ENCODE results near the gene DPYSL3.

The DPYSL3 gene

DNA sequence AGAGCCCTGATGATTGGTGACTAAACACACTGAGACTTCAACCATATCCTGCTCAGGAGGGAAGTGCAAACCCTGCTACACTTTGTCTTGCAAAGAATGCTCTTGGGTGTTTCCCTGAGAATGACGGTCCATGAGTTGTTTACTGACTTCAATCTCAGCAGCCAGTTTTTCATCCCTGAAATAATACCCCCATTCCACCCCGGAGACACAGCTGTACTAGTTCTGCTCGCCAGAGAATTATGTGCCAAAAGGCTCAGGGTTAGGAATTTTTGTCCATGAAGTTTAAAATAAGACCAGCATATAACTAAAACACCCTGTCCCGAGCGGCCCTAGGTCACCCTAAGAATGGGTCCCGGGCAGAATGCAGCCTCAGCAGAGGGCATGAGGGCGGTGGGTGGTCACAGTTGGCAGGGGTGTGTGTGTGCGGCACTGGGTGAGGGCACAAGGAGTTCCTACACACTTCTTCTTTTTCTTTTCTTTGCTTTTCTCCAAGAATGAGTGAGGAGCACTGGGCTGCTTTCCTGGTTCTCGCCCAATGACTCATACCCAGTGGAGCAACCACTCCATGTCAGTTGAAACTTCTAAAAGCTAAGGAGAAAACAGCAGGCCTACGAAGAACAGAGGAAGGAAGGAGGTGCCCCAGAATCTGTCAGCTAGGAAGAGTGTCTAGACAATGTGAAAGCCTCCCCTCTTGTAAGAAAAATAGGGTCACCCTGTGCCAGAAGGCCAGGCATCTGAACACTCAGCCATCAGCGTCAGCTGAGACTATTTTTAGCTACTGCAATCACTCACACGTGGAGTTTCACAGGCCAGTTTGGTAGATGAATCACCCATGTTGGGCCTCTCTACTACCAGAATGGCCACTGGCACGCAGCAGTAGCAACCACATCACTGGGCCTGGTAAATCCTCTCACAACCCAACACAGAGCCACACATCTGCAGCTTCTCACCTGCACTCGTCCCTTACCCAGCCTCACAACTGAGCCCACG lies 105.9 kb downstream of the DPYSL3 start:
- DNase-seq (ENCODE audit: low read depth), result no peak

DNA sequence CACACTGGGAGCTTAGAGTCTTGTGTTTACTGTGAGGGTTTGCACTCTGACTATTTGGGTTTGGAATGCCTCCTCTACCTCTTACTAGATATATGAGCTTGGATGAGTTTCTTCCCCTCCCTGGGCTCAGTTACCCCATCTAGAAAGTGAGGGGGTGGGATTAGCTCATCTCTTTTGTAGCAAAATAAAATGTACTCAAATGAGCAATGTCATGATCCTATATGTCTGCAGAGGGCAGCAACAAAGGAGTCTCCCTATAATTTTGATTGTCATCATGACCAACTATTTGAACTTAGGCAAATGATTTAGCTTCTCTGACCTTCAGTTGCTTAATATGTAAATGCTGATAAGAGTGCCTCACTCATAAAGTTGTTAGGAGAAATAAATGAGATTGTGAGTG lies 109.0 kb downstream of the DPYSL3 start:
- no peak for DNase-seq (ENCODE audit: low read depth)

DNA sequence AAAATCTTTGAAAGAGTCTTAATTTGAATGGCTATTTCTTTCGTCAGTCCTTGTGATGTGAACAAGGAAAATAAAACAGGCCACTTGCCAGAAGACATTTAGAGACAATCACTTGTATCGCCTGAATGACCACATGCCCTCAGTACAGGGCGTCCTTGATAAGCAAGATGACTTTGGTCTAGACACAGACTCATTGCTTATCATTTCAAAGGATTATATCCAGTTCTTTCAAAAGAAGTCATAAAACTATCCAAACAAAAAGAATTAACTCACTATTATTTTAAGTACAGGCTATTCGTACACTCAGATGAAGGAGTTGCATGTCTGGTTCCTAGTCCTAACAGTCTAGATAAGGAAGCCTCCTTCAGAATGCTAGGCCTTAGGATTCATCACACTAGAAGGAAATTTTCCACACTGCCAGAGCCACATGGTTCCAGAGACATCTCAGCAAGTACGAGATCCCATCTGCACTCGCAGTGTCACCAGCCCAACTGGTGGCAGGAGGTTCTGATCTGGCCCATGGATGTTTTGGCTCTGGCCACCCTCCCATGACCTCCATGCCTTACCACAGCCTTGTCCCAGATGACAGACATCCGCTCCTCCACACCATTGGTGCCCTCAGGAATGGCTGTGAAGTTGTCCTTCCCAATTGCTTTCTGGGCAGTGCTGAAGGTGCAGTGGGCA lies 109.6 kb downstream of the DPYSL3 start:
- no peak for DNase-seq (ENCODE audit: low read depth)

DNA sequence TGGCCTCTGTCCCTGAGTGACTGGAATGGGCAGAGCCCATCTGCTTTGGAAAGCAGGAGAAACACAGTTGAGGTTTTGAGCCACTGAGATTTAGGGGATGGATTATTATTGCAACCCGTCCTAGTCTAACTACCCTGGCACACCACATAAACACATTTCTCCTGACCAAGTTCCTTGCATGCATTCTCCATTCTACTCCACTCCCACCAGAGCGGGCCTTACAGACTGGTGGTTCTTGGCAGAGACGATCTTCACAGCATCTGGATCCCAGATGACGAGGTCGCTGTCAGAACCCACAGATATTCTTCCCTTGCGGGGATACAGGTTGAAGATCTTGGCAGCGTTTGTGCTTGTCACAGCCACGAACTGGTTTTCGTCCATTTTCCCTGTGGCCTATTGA lies 111.0 kb downstream of the DPYSL3 start:
- DNase-seq (ENCODE audit: low read depth), result no peak

DNA sequence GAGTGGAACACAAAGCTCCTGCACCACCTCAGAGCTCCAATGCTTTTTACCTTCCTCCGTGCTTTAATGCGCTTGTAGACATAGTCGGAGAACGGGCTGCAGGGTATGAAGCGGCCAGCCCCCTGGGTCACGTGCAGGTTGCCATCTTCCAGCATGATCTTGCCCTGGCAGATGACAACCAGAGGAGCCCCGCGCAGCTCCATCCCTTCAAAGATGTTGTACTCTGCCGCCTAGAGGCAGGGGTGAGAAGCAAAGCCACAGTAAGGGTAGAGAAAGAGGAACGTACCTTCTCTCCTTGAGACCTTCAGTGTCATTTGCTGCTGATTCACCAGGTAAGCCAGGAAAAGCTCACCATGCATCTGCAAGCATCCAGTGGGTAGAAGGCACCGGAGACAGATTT lies 112.3 kb downstream of the DPYSL3 start:
- no peak for DNase-seq (ENCODE audit: low read depth)

DNA sequence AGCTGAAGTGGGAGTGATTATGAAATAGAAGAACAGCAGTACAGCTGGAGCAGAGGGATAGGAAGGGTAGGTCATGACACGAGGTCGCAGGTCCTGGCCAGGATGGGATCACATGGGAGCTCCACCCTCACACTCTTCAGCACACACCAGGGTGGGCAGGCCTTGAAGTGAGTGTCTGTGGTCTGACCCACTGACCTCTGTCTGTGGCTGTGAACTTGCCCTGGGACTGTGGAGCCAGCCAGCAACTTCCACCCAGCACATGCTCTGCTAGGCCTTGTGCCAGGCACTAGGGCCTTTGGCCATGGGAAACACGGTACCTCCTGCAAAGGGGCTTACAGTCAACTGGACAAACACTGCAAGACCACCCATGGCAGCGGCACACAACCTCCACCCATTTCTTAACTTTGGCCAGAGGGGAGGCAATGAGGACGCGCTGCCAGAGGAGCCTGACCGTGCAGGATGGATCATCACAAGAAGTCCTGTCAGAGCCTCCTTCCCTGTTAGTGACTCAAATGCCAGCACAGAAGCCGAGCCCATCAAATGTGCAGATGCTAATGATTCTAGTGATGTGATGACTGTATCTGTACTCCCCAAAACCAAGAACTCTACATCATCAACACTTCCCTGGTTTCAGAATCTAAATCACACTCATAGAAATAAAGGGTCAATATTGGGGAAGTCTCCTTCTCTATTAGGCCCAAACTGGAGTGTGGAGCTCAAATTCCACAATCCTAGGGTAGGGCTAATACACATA lies 113.6 kb downstream of the DPYSL3 start:
- no peak for DNase-seq (ENCODE audit: low read depth)

DNA sequence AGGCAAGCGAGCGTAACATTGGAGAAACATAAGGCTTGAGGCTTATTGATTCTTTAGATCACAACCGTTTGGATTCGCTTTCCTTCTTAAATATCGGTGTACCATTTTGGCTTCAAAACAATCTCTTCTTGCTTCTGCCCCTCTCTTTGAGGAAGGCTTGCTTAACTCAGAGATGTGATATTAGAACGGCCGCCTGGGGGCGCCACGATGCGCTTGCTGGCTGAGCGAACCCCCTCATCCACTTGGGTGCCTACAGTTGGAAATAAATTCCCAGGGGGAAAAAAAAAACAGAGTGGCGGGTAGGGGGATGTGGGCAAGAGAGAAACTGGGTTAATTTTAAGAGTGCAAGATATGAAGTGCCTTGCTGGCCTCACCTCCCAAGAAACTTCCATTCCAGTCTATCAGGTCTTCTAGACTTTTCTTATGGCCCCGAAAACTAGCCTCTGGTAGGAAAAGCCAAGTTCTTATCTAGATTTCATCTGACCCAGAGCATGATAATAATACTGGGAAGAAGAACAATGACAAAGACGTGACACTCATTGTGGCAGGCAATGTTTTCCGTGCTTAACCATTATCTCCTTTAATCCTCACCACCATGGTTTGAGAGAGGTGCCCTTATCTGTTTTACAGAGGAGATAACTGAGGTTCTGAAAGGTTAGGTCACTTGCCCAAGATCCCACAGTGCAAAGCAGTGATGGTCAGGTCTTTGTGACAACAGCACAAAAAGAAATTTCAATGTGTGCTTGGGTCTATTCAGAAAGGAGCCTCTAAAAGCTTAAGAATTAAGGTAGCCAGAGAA lies 115.8 kb downstream of the DPYSL3 start:
- DNase-seq (ENCODE audit: low read depth), result no peak

DNA sequence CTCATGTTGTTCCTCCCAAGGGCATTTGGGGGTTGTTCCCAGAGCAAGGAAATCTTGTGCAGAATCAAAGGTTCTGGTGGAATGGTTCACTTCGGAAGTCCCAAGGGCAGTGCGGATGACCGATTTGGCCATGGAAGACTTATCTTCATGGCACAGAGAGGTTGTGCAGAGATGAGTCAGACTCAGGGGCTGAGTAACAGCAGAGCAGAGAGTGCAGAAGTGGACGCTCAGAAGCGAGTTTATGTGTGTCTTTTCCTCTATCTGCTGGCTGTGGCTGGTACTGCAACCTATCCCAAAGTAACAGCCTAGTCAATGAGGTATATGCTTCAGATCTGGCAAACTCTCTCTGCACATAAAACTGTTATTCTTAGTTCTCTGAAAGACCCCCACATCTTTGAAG lies 118.1 kb downstream of the DPYSL3 start:
- no peak for DNase-seq (ENCODE audit: low read depth)

DNA sequence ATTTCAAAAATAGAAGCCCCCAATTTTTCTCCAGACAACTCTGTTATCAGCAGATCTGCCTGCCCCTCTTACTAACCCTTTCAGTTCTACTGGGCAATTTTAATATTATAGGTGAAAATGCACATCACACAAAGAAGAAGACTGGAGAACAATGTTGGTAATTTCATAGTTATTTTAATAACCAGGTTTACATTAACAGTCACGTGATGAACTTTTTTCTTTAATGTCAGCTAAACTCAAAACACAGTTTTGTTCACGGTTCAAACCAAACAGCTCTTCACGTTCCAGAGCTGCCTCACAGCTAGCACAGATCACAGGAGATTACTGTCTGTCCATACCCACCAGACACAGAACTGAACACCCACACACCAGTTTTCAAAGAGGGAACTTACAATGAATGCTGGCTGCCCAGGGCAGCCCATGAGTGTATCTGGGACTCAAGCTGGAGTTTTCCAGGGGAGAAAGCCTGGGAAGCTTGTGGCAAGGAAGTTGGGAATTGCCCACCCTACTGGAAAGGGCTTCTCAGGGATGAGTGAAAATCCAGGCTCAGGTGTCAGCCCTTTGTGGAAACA lies 119.1 kb downstream of the DPYSL3 start:
- no peak for DNase-seq (ENCODE audit: low read depth)

DNA sequence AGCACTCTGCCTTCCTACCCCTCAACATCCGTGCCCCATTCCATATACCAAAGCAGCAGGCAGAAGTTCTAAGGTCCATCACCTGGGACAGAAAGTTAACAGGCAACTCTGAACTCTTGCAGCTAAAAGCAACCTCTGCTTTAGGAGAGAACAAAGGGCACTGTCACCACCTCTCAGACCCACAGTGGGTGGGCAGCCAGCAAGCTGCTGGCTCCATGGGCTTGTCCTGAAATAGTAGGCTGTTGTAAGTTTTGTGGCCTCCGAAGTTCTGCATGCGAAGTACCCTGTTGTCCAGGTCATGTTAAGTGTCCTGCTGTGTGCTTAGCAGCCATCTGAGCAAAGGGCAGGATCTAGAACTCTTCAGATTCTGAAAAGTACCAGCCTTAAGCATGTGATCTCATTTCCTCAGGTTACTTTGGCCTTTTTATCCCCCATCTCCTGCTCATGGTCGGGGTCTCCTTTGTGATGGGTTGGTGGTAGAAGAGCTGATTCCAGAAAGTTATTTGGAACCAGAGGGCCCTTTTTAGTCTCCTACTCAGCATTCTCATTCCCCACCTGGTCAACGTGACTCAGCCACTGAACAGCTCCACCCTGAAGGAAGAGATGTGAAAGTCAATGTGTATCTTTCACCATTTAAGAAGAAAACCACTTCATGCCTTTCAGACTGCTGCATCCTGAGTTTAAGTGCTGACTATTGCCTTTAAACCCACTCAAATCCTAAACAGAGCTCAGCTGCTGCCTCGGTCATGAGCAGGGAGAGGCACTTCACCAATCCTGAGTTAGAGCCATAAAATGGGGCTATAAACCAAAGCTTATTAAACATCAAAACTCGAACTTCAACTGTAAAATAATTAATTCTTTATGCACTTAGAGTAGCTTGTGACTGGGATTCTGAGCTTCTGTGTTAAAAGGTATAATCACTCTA lies 121.4 kb downstream of the DPYSL3 start:
- DNase-seq (ENCODE audit: low read depth), result no peak

DNA sequence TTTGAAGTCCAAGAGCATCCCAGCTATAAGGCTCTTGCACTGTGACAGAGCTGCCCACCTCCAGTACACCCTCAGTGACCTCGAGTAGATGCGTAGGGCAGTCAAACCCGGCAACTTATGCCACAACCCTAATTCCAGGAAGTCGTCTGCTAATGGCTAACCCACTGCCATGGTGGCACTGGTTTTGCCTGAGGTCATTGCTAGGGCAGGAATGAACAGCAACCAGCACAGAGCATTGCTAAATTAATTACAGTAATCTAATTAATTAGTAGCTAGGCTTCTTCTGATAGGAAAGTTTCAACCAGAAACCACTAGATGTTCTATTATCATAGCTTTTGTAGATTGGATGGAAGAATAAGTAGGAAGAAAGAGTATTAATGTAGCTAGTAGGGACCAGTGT lies 122.8 kb downstream of the DPYSL3 start:
- no peak for DNase-seq (ENCODE audit: low read depth)

DNA sequence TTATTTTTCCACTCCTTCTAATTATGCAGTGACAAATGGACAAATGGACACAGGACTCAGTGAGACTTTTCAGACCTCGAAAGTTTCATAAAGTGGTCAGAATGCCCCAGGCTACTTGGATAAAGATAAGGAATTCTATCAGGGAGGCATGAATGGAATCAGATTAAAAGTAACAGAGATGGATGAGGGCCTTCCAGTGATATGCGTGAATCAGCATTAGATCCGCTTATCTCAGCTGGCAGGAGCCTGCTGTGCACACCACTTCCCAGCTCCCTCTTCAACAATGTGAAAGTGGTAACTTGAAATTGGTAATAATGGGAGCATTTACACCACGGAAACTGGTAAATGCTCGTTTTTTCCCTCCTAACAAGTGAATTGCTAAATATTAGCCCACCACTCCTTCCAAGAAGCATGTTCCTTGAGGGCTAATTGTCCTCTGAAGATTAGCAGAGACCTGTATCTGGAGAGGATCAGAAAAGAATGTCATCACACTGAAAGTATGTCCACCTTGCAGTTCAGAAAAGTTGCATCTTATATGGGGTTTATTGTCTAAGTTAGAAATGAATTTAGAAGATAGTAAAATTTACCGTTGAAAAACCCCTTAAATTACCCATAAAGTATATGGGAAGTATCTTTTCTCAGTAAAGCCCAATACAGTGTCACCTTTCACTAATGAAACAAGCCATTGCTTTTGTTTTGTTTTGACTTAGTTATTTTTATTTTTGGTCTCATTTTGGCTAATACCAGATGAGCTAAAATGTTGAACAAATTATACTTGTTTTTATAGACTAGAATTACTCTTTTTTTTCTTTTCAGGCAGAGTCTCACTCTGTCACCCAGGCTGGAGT lies 125.3 kb downstream of the DPYSL3 start:
- DNase-seq (ENCODE audit: low read depth), result no peak

DNA sequence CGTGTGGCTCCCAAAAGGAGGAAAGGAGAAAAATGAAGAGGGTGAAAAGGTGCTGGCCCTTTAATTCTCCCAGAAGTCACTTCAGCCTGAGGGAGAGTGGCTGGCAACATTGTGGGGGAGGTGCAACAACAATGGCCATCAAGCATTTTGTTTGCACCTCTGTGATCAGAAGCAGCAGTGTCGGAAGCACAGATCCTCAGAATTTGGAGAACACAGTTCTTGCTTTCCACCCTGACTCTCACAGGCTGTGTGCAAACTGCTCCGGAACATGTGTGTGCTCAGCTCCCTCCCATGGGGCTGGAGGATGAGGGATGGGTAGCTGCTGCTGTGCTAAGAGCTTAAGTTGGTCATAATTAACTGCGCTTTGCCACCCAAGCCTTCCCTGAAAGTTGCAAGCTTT lies 127.1 kb downstream of the DPYSL3 start:
- DNase-seq (ENCODE audit: low read depth), result no peak

DNA sequence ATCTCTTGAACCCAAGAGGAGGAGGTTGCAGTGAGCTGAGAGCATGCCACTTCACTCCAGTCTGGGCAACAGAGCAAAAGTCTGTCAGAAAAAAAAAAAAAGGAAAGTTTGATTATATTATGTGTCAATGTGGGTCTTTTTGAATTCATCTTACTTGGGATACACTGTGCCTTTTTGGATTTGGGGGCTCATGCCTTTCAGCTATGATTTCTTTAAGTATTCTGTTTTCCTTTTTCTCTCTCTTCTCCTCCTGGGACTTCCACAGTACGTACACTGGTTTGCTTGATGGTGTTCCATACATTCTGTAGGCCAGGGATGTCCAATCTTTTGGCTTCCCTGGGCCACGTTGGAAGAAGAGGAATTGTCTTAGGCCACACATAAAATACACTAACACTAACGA lies 128.3 kb downstream of the DPYSL3 start:
- DNase-seq (ENCODE audit: low read depth), result no peak

DNA sequence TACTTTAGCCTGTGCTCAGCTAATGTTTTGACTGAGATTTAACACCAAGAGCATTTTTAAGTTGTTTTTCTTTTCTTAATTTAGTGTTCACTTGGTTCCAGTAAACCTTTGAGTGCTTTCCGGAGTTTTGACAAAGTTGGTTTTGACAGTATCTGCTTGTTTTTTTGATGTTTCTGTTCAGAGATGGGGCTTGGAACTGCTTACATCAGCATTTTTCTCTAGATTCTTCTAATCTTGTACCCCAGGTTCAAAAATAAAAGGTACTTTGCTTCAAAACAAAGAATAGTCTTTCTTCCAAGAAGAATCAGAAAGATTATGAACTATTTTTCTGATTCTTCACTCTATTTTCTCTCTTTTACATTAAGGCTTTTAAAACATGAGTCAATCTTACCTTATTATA lies 132.2 kb downstream of the DPYSL3 start:
- no peak for DNase-seq (ENCODE audit: low read depth)

DNA sequence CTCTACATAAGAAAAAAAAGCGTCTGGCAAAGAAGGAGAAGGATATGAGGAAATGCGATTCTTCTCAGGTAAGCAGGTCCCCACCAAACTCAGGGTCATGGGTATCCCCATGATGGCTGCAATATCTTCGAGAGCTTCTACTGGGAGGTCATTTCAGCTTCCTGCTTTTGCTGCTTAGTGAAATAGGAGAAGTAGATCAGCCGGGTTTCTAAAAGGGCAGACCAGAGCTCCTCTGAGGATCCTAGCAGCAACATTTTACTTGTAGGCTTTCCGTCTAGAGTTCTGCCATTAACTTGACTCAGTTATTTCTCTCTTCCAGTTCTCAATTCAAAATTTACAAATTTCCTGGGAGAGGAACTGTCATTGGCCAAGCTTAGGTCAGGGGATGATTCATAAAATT lies 134.7 kb downstream of the DPYSL3 start:
- DNase-seq (ENCODE audit: low read depth), result no peak

DNA sequence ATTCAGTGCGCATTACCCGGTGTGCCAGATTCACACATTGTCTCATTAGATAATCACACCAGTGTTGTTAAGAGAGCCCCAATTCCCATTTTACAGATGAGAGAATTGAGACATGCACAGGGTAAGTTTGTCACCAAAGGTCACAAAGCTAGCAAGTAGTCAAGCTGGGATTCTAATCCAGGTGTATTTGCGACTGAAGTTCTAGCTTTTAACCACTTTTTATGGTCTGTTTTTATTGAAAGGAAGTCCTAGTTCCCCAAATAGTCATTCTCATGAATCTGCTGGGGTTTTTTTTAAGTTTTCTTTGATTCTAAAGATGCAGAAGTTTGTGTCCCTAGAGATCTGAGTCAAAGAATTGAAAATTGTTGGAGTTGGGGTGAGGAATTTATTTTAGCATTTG lies 136.5 kb downstream of the DPYSL3 start:
- DNase-seq (ENCODE audit: low read depth), result no peak

DNA sequence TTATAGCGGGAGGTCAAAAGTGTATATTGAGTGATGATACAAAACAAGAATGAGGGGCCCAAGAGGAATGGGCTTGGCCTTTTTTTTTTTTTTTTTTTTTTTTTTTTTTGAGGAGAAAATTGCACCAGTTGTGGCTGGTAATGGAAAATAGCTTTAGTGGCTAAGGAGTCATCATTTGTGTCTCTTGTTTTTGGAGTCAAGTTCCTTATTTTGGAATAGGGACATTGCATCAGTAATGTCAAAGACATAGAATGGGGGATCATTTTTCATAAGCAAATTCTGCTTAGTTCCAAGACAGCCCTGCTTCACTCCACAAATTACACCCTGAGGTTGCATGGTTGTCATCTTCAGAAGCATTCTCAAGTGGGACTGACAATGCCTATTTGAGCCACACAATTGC lies 137.7 kb downstream of the DPYSL3 start:
- DNase-seq (ENCODE audit: low read depth), result no peak

DNA sequence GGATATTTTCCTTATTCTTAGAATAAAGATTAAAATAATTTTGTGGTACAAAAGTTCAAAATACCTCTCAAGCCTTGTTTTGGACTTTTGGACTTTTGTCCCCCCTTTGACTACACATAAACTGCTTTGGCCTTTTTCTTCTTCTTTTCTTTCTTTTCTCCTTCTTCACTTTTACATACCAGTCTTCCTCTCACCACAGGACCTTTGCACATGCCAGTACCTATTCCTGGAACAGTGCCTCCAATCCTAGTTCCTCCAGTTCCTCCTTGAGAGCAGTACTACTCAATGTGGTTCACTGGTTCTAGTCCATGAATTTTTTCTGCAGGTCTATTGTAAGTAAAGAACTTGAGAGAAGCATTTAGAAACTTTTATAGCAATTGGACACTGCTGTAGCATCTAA lies 138.6 kb downstream of the DPYSL3 start:
- no peak for DNase-seq (ENCODE audit: low read depth)

All from activated T-cell treated with anti-CD3 and anti-CD28 coated beads for 24 hours (primary cell).